HK-2 (cell line): ENCODE measurements around the gene ANP32B.

Source experiments
- DNase-seq: peaks from one replicate; pipeline ENCODE4 v3.0.0-alpha.2; 2018; ENCODE audit not compliant: unreplicated experiment

Gene ANP32B

DNA sequence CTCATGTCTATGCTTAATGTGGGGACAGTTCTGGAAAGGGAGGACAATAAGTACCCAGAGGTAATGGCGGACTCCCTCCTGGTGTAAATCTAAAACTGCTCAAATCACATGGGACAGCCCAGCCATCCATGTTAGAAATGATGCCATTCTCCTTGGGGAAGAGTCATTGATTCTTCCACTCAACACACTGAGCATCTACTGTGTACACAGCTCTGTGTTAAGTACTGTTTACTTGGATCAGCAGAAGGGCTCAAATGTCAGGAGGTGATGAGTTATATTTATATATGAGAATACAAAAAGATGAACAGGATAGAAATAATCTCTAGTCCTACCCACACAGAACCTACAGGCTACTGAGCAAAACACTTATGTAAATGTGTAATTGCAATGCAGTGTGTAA lies 41.6 kb downstream of the ANP32B start:
- DNase-seq: no peak

GRCh38 chr9:98031169-98031568 lies 48.0 kb downstream of the ANP32B start:
- no peak for DNase-seq

- no peak for DNase-seq
Observed at GRCh38 chr9:98031935-98032334, 48.8 kb downstream of the ANP32B start.

DNA sequence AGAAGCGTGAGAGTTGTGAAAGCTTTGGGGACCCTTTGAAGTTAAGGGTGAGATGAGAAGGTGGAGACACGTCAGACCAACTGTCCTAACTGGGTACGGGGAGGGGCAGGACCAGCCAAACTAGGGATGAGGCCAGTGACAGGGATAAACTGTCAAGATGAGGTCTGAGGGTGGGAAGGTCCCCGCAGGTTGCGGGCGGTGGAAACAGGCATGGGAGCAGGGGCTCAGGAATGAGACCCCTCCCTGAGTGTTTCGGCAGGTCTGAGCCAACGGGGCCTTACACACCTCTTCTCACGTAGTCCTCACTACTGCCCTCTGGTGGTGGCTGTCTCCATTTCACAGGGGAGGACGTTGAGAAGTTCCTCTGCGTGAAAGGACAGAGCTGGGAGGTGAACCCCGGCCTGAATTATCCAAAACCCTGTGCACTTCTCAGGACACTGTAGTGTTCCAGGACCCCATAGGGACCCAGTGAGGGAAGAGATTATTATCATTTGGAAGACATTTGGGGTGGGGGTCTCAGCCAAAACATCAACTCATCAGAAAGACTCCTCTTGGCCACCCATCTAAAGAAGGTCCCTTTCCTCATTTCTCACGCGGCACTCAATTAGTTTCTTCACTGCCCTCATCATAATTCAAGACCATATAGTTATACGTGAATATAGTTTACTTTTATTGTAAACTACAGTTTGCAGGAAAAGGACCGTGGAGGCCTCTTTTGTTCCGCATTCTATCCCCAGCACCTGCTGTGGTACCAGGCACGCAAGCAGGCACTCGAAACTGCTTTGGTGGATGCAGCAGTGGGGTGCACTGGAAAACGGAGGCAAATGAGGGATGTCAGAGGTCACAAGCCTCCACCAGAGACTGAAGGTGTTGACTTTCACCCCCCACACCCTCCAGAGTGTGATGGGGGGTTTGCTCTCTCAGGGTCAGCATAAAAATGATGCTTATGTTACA lies 51.7 kb downstream of the ANP32B start:
- DNase-seq: peak; percentile 42

- no peak for DNase-seq
Observed at GRCh38 chr9:98037357-98037756, 54.2 kb downstream of the ANP32B start.

DNA sequence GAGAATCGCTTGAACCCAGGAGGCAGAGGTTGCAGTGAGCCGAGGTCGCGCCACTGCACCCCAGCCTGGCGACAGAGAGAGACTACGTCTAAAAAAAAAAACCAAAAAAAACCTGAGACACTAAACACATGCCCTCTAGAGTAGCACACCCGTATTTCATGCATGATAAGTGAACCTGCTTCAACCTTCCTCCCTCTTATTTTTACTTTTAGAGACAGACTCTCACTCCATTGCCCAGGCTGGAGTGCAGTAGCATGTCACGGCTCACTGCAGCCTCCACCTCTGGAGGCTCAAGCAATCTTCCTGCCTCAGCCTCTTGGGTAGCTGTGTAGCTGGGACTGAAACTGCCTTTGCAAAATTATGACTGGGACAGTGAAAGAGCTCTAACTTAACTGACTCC lies 55.8 kb downstream of the ANP32B start:
- no peak for DNase-seq

GRCh38 chr9:98039607-98040017 lies 56.5 kb downstream of the ANP32B start:
- no peak for DNase-seq

- no peak for DNase-seq
Observed at GRCh38 chr9:98040212-98040611, 57.1 kb downstream of the ANP32B start.

GRCh38 chr9:98043915-98044314 lies 60.8 kb downstream of the ANP32B start:
- DNase-seq: no peak

DNA sequence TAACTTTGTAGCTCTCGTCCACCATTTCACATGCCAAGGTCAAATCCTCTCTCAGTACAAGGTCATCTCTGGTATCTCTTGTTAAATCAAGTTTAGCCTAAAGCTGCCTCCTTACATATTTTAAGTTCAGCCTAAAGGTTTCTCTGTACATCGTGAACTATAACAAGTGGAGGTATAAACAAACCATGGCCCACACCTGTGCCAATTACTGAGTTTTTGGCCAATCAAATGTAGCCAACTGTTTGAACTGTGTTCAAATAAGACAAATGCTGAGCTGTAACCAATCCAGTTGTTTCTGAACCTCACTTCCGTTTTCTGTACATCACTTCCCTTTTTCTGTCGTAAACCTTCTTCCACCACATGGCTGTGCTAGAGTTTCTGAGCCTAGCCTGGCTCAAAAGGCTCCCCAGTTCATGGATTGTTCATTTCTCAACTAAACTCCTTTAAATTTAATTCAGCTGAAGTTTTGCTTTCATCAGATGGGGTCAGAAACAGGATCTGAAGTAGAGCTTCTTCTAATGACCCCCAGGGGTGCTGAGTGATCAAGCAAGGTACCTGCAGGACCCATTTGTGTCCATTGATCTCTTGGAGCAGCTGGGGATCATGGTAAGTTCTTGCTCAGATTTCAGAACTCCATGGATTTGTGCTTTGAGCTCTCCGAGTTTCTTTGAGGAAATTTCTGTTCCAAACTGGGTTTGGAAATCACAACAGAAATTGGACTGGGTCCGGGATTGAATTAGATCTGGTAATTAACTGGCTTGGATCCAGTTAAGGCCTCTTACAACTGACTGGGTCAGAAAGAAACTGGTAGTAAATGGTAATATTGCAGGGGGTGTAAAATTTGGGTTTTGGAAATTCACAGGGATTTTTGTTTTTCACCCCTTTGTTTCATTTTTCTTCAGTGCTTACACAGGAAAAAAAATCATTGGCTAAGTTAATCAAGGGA lies 62.4 kb downstream of the ANP32B start:
- DNase-seq: no peak

- no peak for DNase-seq
Observed at GRCh38 chr9:98046180-98046543, 63.0 kb downstream of the ANP32B start.

GRCh38 chr9:98047002-98047401 lies 63.9 kb downstream of the ANP32B start:
- DNase-seq: no peak

GRCh38 chr9:98049288-98050072 lies 66.3 kb downstream of the ANP32B start:
- DNase-seq: no peak

DNA sequence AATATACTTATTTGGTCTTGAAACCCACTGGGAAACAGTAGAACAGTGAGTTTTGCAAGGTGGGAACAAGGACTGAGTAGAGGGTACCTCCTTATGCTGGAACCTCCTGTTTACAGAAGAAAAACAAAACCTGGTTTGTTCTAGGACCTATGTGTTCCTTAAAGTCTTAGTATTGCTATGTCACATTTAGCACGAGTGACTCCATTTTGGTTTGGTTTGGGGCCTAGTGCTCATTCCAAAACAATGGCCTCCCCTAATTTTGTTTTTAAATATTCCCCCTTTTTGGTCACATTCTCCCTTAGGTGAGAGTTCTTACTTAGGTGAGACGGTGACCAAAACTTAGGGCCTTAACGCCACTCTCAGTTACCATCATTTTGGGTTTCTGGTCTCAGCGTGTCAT lies 67.2 kb downstream of the ANP32B start:
- no peak for DNase-seq

DNA sequence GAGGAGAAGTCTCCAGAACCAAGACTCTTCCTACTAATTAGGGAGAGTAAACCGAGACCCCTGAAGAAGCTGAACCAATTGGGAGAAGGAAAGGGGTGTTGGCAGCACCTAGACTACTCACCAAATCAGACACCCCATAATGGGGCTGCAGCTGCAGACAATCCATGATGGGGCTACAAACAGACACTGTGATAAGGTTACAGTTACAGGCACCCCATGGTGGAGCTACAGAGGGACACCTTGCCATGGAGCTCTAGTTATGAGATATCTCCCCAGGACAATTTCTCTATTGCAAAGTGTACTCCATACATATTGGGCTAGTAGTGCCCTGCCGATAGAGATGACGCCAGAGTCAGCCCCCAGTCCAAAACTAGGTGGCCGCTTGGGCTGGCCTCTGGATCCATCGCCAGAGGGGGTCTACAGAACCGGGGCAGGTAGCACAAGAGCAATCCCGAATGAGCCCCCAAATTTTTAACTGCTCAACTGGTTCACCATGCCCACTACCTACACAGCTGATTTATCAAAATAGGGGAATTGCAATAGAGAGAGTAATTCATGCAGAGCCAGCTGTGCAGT lies 71.3 kb downstream of the ANP32B start:
- DNase-seq: no peak

GRCh38 chr9:98056269-98057137 lies 73.4 kb downstream of the ANP32B start, which contains the start of gene NANS:
TSS of gene NANS (plus strand) at chr9:98056732. CDS start at chr9:98056809, 77 bp downstream.
- peak; percentile 95 for DNase-seq

DNA sequence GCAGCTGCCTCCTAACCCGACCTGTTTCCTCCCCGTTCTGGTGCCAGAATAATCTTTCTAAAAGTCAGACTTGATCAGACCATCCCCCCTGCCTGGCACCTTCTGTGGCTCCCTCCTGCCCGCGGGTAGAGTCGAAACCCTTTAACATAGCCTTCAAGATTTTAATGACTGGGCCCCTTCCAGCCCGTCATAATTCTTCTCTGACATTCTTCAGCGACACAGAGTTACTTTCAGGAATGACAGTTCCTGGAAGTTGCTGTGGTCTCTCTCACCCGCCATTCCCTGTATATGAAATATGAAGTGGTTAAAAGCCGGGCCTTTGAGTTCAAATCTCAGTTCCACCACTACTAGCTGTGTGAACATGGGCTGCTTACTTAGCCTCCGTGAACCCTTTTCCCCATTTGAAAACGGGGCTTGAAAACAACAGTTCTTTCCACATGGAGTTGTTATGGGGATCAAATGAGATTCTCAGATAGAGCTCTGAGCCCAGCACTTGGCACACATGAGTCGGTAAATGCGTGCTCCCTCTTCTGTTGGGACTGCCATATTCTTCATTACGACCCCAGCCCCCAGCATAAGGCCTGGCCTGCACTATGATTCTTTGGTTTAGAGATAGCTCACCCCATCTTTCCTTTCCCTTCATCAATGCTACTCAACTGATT lies 74.1 kb downstream of the ANP32B start:
- DNase-seq: peak; percentile 18

GRCh38 chr9:98062161-98062560 lies 79.0 kb downstream of the ANP32B start:
- DNase-seq: no peak

DNA sequence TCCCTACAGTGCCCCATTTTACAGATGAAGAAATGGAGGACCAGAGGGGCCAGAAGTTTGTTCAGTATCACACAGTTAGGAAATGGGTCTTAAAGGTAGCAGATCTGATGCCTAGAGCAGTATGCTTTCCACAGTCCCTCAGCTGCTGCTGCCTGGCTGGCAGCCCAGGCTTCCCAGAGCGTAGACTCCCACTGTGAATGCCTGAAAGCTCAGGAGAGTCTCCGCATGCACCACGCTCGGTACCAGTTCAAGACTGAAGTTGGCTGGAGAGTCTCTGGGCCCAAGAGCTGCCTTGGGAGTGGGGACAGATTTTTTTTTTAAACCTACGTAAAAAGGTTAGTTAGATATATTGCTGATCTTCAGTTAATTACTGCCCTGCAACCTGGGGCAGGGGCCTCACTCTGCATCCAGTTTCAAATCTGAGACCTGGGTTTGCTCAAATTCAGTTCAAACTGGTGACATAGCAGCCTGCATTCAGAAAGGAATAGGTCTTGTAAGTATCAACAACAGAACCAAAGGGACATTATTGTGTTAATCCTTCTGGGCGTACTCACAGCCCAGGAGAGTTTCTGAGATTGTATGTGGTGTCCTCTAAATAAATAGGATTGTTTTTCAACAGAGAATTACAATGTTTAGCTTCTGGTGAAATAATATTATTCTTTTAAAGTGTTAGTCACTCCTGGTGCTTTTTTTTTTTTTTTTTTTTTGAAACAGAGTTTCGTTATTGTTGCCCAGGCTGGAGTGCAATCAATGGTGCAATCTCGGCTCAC lies 81.7 kb downstream of the ANP32B start:
- no peak for DNase-seq
